NB4 (cell line): ENCODE results near the gene AMIGO3.

Experiments used
- TF ChIP-seq, protein P1 (sequence below): IDR thresholded peaks from one replicate; pipeline ENCODE4 v1.5.1; 2012; ENCODE audit warnings: low read depth, low read length
- TF ChIP-seq, protein P2 (sequence below): IDR thresholded peaks from 2 replicates; pipeline ENCODE4 v1.6.1; 2011; ENCODE audit warnings: low read depth, low read length

DNA sequence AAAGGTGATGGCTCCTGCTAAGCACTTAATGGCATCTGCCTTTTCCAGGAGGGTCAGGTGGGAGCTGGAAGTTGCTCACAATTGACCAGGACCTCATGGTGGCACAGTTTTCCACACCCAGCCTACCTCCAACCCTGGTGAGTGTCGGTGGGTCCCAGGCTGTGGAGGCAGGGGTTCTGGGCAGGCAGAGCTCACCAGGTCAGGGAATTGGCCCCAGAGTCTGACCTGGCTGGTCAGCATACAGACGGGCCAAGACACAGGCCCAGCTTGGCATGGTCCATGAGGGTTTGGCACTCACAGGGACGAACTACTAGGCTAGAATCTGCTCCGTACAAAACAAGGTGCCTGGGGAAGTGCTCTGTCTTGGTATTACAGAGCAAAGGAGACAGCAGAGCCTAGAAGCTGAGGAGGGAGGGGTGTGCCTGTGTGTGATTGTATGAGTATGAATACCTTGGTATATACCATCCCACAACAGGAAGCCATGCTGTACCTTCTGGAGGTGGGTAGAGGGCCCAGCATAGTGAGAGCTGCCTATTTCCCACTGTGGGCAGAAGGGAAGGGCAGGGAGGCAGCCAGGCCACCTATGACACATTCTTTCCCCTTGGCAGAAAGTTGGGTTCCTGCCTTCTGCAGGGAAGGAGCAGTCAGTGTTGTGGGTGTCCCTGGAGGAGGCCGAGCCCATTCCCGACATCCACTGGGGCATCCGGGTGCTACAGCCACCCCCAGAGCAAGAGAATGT lies 38.8 kb downstream of the AMIGO3 start:
- TF ChIP-seq, protein P1, sequence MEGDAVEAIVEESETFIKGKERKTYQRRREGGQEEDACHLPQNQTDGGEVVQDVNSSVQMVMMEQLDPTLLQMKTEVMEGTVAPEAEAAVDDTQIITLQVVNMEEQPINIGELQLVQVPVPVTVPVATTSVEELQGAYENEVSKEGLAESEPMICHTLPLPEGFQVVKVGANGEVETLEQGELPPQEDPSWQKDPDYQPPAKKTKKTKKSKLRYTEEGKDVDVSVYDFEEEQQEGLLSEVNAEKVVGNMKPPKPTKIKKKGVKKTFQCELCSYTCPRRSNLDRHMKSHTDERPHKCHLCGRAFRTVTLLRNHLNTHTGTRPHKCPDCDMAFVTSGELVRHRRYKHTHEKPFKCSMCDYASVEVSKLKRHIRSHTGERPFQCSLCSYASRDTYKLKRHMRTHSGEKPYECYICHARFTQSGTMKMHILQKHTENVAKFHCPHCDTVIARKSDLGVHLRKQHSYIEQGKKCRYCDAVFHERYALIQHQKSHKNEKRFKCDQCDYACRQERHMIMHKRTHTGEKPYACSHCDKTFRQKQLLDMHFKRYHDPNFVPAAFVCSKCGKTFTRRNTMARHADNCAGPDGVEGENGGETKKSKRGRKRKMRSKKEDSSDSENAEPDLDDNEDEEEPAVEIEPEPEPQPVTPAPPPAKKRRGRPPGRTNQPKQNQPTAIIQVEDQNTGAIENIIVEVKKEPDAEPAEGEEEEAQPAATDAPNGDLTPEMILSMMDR: no peak
- TF ChIP-seq, protein P2, sequence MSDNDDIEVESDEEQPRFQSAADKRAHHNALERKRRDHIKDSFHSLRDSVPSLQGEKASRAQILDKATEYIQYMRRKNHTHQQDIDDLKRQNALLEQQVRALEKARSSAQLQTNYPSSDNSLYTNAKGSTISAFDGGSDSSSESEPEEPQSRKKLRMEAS: no peak
